ENCODE results near the gene ZNF584. TPM values are rescaled to one million over a fixed set of nuclear protein-coding genes. Genes with fewer than 3 reads are reported as not detected.

ZNF584 gene
- total RNA-seq, 2 experiments from 2014 or later, result 9.8 to 10.4 TPM

DNA sequence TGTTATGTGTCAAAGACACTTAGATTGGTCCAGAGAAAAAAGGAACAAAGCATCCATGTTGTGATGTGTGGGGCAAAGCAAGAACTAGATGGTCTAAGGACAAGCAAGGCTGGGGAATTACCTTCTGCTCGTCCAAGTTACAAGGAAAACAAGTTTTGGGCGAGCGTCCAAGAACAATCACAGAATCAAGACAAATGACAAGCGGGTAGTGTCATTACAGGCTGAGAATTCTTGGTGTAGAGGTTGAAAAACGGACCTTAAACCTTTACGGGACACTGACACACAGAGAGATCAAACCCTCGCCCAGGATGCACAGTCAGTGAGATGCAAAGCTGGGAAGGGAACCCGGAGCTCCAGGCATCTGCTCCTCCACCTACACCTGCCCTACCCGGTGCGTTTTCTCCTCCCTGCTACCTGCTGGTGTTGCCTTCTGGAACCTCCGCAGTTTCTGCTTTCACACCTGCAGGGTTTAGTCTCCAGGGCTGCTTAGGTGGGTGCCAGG is 42.5 kb downstream of the ZNF584 start:
- peak overlapping the region; percentile 73 for H3K4me3 ChIP-seq (ENCODE audit: low read depth, low read length, poor library complexity, severe bottlenecking)
- no TSS peak for BruUV-seq (replicated peaks)
- H3K79me2 ChIP-seq (ENCODE audit: insufficient read depth, low read depth, low read length), result no peaks in the 10 kb centered on the region
- H2AFZ ChIP-seq (ENCODE audit: low read length), result peak overlapping the region; percentile 55
- H3K36me3 ChIP-seq (ENCODE audit: insufficient read depth, low read length), result no peaks in the 10 kb centered on the region
- H3K4me1 ChIP-seq (ENCODE audit: insufficient read depth, low read length, poor library complexity, severe bottlenecking), result no peaks in the 10 kb centered on the region
- H4K20me1 ChIP-seq (ENCODE audit: insufficient read depth, low read length), result no peaks in the 10 kb centered on the region
- DNase-seq (ENCODE audit: low spot score), result no peak
- TF ChIP-seq, protein P1, sequence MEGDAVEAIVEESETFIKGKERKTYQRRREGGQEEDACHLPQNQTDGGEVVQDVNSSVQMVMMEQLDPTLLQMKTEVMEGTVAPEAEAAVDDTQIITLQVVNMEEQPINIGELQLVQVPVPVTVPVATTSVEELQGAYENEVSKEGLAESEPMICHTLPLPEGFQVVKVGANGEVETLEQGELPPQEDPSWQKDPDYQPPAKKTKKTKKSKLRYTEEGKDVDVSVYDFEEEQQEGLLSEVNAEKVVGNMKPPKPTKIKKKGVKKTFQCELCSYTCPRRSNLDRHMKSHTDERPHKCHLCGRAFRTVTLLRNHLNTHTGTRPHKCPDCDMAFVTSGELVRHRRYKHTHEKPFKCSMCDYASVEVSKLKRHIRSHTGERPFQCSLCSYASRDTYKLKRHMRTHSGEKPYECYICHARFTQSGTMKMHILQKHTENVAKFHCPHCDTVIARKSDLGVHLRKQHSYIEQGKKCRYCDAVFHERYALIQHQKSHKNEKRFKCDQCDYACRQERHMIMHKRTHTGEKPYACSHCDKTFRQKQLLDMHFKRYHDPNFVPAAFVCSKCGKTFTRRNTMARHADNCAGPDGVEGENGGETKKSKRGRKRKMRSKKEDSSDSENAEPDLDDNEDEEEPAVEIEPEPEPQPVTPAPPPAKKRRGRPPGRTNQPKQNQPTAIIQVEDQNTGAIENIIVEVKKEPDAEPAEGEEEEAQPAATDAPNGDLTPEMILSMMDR (conservative IDR thresholded peaks at IDR 0.05; ENCODE audit: low read length), result no peak
- TF ChIP-seq EZH2phosphoT487 (IDR thresholded peaks at IDR 0.05; ENCODE audit: borderline replicate concordance, low read depth, low read length), result no peak
- peaks cover 19% of the 10 kb centered on the region; the same call in 1 of the 2 replicates for H3K9me3 ChIP-seq (ENCODE audit: low read length)
- intact Hi-C loops (cut with micrococcal nuclease; ENCODE audit: unreplicated experiment), result loop anchor here (1.0 to 2.0 kb wide), 3 partner anchors 43 to 269 kb away; partner anchors contain the start of genes ZBTB45 and ZNF584
- CTCF ChIA-PET (ENCODE audit: unreplicated experiment), result no interaction called here
- H3K27ac ChIP-seq (ENCODE audit: low read depth, low read length, poor library complexity, severe bottlenecking), result no peak overlapping the region
- no peaks in the 10 kb centered on the region for H3K9me2 ChIP-seq (ENCODE audit: insufficient read depth, low read length)
- POLR2A ChIA-PET, result interaction anchor here (0.8 kb wide), 1 partner anchor 18 kb away, joined by 5 read pairs; no protein-coding TSS in a partner anchor
- H3K4me2 ChIP-seq (ENCODE audit: low read length), result peak overlapping the region; percentile 68

DNA sequence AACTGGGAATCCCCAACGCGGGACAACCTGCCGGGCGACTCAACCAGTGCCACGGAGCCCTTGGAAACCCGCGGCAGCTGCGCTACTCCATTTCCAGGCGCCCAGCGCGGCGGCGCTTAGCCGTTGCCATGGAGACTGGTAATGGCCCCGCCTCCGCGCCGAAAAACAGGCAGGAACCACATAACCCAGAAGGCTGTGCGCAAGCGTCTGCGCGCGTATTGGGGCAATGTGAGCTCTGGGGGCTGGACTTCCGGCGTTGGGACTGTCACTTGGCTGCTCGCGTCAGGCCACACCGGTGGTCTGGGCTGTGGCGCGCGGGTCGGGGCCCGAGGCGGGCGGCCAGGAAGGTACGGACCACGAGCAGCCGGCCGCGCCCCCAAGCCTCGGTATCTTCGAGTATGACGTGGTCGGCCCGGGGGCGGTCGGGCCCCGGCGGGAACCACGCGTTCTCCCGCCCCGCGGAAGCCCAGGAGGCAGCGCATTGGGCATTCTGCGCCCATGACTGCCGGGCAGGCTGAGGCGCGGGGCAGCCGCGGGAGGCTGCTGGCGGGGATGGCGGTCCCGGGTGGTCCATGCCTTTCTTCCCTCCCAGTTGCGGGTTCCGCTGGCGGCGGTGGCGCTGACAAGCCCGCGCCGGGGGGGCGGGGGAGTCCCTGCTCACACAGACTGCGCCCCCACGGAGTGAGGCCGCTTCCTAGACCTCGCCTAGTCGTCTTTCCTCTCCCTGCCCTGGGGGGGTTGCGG is 43.1 kb downstream of the ZNF584 start, which contains the start of gene ZNF324B:
Gene ZNF324B (plus strand): TSS at position 265 of the 744 bp plus-strand sequence. CDS start 2,080 bp downstream, outside the sequence.
- H3K9me3 ChIP-seq (ENCODE audit: low read length), result peaks cover 19% of the 10 kb centered on the region; the same call in 1 of the 2 replicates
- H4K20me1 ChIP-seq (ENCODE audit: insufficient read depth, low read length), result no peaks in the 10 kb centered on the region
- H3K36me3 ChIP-seq (ENCODE audit: insufficient read depth, low read length), result peaks cover 3% of the 10 kb centered on the region; the same call in 1 of the 2 replicates
- no peaks in the 10 kb centered on the region for H3K79me2 ChIP-seq (ENCODE audit: insufficient read depth, low read depth, low read length)
- H3K4me1 ChIP-seq (ENCODE audit: insufficient read depth, low read length, poor library complexity, severe bottlenecking), result no peaks in the 10 kb centered on the region
- TF ChIP-seq, protein P1 (conservative IDR thresholded peaks at IDR 0.05; ENCODE audit: low read length), result 0 out of 2 replicates have a peak, but pooled peaks have one; percentile 32
- TF ChIP-seq EZH2phosphoT487 (IDR thresholded peaks at IDR 0.05; ENCODE audit: borderline replicate concordance, low read depth, low read length), result no peak
- H3K9me2 ChIP-seq (ENCODE audit: insufficient read depth, low read length), result no peaks in the 10 kb centered on the region
- H3K4me2 ChIP-seq (ENCODE audit: low read length), result peak within 1 kb of the TSS; percentile 68
- ChIA-PET CTCF (ENCODE audit: unreplicated experiment) (no interaction called here), POLR2A (no interaction called here)
- H3K27ac ChIP-seq (ENCODE audit: low read depth, low read length, poor library complexity, severe bottlenecking), result no peak within 1 kb of the TSS
- H2AFZ ChIP-seq (ENCODE audit: low read length), result peak within 1 kb of the TSS; percentile 55
- peak; percentile 98 for DNase-seq (ENCODE audit: low spot score)
- H3K4me3 ChIP-seq (ENCODE audit: low read depth, low read length, poor library complexity, severe bottlenecking), result peak within 1 kb of the TSS; percentile 73
- no TSS peak for BruUV-seq (replicated peaks)
- intact Hi-C loops (cut with micrococcal nuclease; ENCODE audit: unreplicated experiment), result loop anchor here (1.0 to 2.0 kb wide), 3 partner anchors 43 to 269 kb away; partner anchors contain the start of genes ZBTB45 and ZNF584

Measured in OCI-LY7 (cell line).